ENCODE measurements around the gene INF2. TPM values are rescaled to one million over a fixed set of nuclear protein-coding genes. Genes with fewer than 3 reads are reported as not detected.

Gene INF2
- total RNA-seq, 4 donors from 2014 or later, result 36.7 to 43.6 (median 37.8) TPM

- no peak for TF ChIP-seq CTCF (IDR thresholded peaks at IDR 0.05)
- no peak for TF ChIP-seq POLR2A (IDR thresholded peaks at IDR 0.05)
- WGBS, 2 donors, result 48 to 62% methylated on average over 14 to 17 of the region's 17 CpGs
- H3K4me3 ChIP-seq, result no peak overlapping the region
- H3K27me3 ChIP-seq, result peaks cover 0 to 40% (median 0%) of the 10 kb centered on the region in 4 donors
- H3K36me3 ChIP-seq, result no peaks in the 10 kb centered on the region
- H3K4me1 ChIP-seq, result peaks cover 0 to 8% (median 4%) of the 10 kb centered on the region in 3 donors
- intact Hi-C loops (cut with DNase I), result loop anchor here (5.0 kb wide), 1 partner anchor 45 kb away; no protein-coding TSS in a partner anchor
- H3K9me3 ChIP-seq, result peaks cover 0 to 4% (median 0%) of the 10 kb centered on the region in 3 donors
- H3K27ac ChIP-seq, result no peak overlapping the region
- no peak for DNase-seq
These were observed 31.7 kb upstream of the INF2 start for GRCh38 chr14:104657563-104658324.

GRCh38 chr14:104658325-104658712, 31.1 kb upstream of the INF2 start:
- WGBS, 2 donors, result 71 to 78% methylated on average over 11 to 12 of the region's 15 CpGs
- Histone ChIP-seq H3K4me3 (no peak overlapping the region), H3K27me3 (peaks cover 0 to 40% (median 0%) of the 10 kb centered on the region in 4 donors), H3K9me3 (peaks cover 0 to 4% (median 0%) of the 10 kb centered on the region in 3 donors), H3K4me1 (peaks cover 0 to 8% (median 4%) of the 10 kb centered on the region in 3 donors), H3K36me3 (no peaks in the 10 kb centered on the region), H3K27ac (no peak overlapping the region)
- intact Hi-C loops (cut with DNase I), result loop anchor here (5.0 kb wide), 1 partner anchor 44 kb away; no protein-coding TSS in a partner anchor
- no peak for DNase-seq
- TF ChIP-seq POLR2A (IDR thresholded peaks at IDR 0.05), result no peak
- TF ChIP-seq CTCF (IDR thresholded peaks at IDR 0.05), result no peak

GRCh38 chr14:104659146-104659545, 30.3 kb upstream of the INF2 start:
- no peak for DNase-seq
- 55 to 86% methylated on average over 1 to 4 of the region's 5 CpGs for WGBS, 2 donors

GRCh38 chr14:104659764-104660523, 29.5 kb upstream of the INF2 start:
- intact Hi-C loops (cut with DNase I), result loop anchor here (5.0 kb wide), 1 partner anchor 42 kb away; no protein-coding TSS in a partner anchor
- DNase-seq, result no peak
- 0 to 33% methylated on average over 1 to 20 of the region's 43 CpGs for WGBS, 2 donors

More at GRCh38 chr14:104659146-104659545, 30.3 kb upstream of the INF2 start:
- Histone ChIP-seq H3K9me3 (peaks cover 0 to 4% (median 0%) of the 10 kb centered on the region in 3 donors), H3K36me3 (no peaks in the 10 kb centered on the region), H3K27me3 (peaks cover 0 to 40% (median 0%) of the 10 kb centered on the region in 4 donors), H3K4me1 (peaks cover 0 to 8% (median 4%) of the 10 kb centered on the region in 3 donors), H3K4me3 (no peak overlapping the region), H3K27ac (no peak overlapping the region)
- no peak for TF ChIP-seq CTCF (IDR thresholded peaks at IDR 0.05)
- TF ChIP-seq POLR2A (IDR thresholded peaks at IDR 0.05), result no peak
- intact Hi-C loops (cut with DNase I), result loop anchor here (5.0 kb wide), 1 partner anchor 43 kb away; no protein-coding TSS in a partner anchor

More at GRCh38 chr14:104659764-104660523, 29.5 kb upstream of the INF2 start:
- peaks cover 0 to 44% (median 0%) of the 10 kb centered on the region in 4 donors for H3K27me3 ChIP-seq
- peaks cover 0 to 4% (median 0%) of the 10 kb centered on the region in 3 donors for H3K9me3 ChIP-seq
- TF ChIP-seq CTCF (IDR thresholded peaks at IDR 0.05) (no peak), POLR2A (IDR thresholded peaks at IDR 0.05) (no peak)
- no peak overlapping the region for H3K4me3 ChIP-seq
- H3K36me3 ChIP-seq, result no peaks in the 10 kb centered on the region
- H3K27ac ChIP-seq, result no peak overlapping the region
- H3K4me1 ChIP-seq, result peaks cover 0 to 8% (median 4%) of the 10 kb centered on the region in 3 donors

Measured in esophagus squamous epithelium (tissue), 5 donors.